Occipital lobe (tissue), 2 donors: Measurements from ENCODE around the gene RALGAPA2. TPM values are rescaled to one million over a fixed set of nuclear protein-coding genes. Genes with fewer than 3 reads are reported as not detected.

ENCODE experiments used
- DNase-seq: peaks from one replicate; lab custom pipeline; 2025; lab: John Stamatoyannopoulos, UW
- total RNA-seq: library from RNA; depleted of rRNA; stranded (reverse); fragments of >200 nt; gene quantifications from one replicate; pipeline ENCODE4 v1.2.3, GENCODE V29; 2014

Gene RALGAPA2
- total RNA-seq, 1 donor from 2014 or later = 63.9 TPM

DNA sequence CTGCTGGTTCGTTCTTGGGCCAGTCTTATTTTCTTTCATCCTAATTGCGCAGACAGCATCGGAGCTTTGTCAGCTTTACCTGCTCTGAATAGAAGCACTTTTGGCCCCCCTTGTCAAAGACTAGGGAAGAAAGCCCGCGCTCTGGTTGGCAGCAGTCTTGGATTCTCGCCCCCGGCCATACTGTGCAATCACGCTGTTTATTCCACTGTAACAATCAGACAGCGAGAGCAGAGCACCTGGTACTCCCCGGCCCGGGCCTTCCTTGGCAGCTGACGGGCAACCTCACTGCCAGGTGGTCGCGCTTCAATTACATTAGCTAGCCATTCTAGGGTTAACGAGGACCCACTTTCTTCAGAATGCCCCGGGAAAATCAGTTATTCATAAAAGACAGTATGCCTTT lies 272.0 kb downstream of the RALGAPA2 start:
- DNase-seq = no peak

DNA sequence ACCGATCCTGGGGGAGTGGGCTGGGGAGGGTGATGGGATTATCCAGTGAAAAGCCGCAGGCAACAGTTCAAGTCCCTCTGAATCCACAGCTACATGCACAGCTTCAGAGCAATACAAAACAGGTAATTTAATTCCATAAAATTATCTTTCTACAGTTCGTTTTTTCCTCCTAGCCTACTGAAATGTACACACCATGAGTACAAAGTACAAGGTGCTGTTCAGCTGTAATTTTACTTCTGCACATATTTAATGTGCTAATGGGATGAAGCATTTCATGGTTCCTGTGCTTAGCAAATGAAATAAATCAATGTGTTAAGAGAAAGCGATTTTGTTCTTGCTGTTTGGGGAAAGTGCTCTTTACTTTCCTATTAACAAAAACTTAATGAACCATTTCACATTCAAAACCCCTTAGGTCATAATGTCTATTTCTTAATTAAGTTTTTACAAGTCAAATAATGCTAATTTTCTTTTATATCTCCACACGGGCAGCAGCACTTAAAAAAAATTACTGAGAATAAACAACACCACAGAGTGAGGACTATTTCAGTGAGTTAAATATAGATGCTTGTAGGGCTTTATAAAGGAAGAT lies 272.7 kb downstream of the RALGAPA2 start:
- no peak for DNase-seq

DNA sequence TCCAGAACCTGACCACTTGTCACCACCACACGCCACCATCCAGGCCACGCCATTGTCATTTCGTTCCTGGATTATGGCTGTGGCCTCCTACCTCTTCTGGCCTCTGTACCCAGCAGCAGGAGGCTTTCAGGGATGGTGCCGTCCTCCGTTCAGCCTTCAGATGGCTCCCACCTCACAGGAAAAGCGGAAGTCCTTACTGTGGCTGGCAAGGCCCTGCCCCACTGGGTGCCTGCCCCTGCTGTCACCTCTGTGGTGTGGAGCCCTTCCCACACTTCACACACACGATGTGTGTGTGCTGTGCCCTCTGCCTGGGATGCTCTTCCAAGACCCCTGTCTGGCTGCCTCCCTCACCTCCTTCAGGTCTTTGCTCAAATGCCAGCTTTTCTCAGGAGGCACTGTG lies 275.1 kb downstream of the RALGAPA2 start:
- DNase-seq = no peak

DNA sequence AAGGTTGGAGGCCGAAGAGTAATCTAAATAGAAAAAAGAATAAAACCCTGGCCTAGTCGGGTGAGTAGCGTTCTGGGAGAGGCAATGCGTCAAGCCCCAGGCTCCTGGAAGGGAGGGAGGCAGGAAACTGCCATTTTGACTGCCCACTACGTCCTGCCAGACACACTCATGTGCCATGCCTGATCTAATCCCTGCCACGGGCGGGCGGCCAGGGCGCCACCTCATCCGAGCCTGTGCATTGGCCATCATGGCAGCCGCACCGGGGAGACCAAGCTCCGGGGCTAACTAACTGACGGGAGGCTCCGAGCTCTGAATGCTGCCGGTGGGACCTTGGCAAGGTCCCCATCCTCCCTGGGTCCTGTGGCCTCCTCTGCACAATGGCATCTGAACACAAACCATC lies 275.8 kb downstream of the RALGAPA2 start:
- DNase-seq = no peak

DNA sequence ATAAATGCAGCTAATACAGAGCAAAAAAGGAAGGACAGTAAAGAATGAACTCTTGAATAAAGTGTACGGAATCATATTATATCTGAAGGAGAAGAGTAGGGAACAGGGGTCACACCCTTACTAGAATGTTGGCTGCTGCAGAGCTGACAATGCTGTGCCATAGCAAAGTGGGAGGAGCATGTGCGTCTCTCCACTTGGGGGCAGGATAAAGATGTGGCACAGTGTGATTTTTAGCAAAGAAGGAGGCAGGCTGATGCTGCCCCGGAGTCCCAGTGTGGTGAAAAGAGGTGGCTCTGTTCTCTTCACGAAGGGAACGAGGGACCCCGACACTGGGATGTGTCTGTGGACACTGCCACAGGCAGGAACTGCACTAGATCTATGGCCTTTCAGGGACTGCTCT lies 277.0 kb downstream of the RALGAPA2 start:
- DNase-seq = no peak

DNA sequence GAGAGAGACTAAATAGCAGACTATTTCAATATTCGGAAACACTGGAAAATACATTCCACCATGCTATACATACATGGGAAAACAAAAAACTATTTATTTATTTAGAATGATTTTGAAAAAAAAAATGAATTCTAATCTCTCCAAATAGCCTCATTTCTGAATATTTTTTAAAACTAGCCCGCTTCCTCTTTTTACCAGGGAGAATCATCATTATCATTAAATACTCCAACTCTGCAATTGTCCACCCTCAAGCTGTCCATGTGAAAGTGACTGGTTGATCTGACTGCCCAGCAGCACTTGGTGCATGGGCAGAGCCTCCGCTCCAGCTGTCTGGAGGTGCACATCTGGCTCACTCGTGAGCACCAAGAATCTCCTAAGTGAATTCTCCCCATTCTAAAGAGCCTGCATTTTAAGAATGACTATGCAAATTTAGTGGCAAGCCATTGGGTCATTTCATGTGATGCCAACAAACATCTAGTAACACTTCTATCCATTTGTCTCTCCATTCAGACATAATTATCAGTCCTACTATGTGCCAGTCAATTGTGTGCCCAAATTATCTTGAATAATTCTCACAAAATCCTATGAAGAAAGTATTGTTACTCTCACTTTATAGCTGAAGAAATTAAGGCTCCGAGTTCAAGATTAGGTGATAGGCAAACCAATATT lies 279.7 kb downstream of the RALGAPA2 start:
- no peak for DNase-seq

DNA sequence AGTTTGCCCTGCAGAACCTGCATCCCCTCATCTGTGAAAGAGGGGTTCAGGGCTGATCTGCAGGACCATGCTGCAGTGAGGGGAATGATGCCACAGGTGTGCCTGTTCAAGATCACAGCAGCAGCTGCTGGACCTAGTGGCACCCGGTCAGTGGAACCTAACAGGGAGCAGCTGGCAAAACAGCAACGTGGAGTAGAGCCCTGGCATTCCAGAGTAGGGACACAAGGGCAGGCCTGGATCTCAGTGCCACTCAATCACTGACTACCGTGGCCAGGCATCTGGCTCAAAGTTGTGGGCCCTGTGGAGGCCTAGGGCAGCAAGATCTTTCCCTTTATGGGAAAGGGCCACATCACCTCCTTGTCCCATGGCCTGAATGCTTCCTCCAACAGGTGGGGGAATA lies 282.4 kb downstream of the RALGAPA2 start:
- no peak for DNase-seq

DNA sequence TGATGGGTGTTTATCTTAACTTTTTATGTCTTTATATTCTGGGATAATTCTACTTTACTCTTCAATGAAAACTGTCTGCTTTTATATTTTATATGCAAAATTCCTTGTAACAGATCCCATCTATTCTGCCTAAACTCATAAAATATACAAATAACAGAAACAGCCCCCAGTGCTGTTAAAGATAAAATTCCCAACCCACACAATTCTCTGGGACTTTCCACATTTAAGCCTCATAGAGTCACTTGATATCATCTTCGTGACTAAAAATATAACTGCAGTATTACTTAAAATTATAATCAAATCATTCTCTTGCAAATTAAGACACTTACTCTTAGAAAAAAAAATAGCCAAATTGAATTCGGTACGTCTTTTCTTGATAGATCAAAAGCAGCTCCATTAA lies 284.4 kb downstream of the RALGAPA2 start:
- no peak for DNase-seq

DNA sequence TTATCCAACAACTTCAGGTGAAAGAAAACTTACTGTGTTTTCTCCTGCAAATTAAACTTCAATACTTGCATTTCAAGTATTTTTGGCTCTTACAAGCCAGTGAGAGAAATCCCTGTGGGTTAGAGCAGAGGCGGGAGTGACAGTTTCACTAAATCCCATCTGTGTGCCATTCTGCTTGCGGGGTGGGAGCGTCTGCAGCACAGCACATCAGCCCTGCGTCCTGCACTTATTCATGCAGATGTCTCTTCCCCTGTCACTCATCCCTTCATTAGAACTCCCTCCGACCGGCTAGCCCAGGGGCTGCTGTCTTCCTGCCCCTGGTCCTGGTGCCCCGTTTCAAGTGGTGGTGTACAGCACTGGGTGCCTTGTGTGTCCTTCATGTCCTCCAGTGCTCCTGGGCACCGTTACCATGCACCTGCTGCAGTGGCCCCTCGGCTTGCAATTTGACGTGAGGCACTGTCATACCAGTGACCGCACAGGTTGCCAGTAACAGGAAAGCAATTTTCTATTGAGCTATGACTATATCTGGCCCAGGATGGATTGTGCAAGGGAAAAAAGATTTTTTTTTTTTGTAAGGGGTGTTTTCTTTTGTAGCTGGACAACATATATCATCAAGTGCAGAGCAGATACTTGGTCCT lies 285.1 kb downstream of the RALGAPA2 start:
- peak; percentile 12 for DNase-seq

DNA sequence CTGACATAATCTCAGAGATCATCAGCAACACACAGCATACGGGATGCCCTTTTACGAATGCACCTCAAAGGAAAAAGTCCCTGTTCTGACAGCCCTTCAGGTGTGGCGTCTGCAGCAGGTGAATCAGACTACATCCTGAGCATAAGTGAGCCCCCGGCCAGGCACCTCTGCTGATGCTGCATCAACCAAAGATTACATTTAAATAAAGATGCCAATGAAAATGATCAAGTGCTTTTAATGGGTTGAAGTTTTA lies 285.9 kb downstream of the RALGAPA2 start:
- DNase-seq = no peak

DNA sequence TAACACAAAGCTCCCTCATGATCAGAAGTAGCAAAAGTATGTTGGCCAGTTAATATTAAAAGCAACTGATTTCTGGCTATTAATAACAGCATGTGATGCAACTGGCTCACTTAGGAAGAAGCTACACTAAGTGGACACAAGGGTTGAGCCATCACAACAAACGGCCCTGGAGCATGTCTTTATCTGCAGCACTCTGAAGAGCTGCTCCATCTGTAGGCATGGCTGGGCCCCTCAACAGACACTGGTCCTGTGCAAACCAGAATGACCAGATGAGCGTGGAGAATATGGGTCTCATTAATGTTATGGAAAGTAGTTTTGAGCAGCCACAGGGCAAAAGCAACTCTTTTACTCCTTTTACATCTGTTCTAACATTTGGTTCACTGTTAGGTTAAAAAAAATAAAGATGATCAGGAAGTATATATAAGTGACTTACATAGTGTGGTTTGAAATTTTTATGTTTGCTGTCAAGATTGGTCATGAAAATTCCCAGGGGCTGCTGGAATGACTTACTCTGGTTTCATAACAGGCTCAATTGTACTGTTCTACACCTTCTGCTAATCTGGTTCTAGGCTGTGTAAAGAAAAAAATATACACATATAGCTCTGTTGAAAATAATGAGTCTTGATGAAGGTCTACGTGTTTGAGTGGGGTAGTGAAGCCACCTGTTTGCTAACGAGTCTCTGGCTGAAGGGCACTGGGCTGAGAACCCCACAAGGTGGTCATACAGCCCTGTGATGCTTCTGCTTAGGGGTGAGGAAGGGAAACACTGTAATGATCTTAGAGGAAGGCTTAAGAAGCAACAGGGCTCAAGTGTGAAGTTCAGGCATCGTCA lies 286.4 kb downstream of the RALGAPA2 start:
- DNase-seq = no peak

DNA sequence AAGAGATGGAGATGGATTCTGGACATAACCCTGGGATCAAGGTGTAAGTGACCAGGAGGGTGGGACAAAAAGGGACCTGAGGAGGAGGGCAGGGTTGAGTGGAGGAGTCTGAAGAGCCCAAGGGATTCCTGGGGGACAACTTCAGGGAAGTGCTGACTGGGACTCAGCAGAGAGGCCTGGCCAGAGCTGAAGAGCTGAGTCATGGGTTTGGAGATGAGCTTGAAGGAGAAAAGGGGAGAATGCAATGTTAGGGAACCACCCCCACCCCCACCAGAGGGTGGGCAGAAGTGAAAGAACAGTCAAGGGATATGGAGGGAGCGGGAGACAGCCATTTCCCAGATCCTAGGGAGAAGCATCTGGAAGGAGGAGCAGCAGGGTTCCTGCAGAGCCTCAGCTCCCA lies 289.3 kb downstream of the RALGAPA2 start:
- DNase-seq = no peak

DNA sequence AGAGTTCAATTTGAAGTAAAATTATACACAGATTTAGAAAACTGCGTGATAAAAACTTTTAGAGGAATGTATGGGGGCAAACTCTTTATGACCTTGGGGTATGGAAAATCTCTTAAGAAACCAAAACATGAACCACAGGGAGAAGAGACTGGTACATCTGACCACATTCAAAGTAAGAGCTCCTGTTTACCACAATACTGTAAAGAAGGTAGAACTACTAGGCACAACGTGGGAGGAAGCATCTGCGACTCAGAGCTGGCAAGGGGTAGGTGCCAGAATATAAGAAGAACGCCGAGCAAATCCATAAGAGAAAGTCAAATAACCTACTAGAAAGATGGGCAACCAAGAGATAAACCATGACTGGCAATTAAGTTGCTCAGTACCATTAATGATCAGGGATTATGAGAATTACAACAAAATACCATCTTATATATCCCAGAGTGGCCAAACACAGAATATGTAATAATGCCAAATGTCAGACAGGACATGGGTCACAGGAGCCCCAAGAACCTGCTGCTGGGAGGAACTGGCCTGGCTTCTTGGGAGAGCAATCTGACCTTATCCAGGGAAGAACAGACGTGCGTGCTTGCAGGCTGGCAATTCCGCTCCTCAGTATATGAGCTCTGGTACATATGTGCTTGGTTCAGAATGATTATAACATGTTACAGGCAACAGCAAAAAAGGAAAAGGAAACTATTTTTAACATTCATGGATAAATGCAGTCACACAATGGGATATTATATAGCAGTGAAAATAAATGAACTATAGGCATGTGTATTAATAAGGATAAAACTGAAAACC lies 294.4 kb downstream of the RALGAPA2 start:
- DNase-seq = no peak

DNA sequence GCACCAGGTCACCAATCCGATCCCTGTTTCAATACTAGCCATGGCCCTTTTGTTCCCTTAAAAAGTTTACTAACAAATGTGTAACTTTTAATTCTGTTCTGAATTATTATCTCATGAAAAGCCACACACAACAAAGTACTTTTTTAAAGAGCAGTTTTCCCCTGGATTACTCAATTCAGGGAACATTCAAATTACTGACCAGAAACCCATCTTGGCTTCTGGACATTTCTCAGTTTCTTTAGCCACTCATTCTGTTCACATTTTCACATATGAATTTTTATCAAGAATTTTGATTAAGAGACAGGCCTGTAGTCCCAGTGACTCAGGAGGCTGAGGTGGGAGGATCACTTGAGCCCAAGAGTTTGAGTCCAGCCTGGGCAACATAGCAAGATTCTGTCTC lies 297.1 kb downstream of the RALGAPA2 start:
- no peak for DNase-seq

DNA sequence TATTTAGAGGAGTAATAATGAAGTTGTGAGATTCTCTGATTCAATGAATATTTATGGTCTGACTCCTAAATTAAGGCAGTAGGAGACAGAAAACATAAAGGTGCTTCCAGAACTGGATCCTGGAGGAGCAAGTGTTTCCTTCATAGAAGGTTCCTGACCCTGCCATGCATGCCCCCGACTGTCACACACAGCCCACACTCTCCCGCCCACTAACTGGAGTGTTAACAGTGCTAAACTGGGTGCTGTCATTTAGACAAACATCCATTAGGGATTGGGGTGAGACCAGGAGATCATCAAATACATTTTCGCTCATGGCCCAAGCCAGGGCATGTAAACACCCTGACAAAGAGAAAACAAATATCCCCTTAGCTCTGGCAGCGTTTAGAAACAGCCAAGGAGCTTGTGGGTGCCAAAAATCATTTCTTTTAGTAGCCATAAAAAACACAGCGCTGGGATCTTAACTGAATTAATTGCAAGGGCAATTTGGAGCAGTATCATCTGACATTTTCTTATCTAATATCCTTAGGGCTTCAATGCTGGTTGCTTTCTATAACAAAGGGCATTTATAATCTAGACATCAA lies 297.7 kb downstream of the RALGAPA2 start:
- DNase-seq = no peak

DNA sequence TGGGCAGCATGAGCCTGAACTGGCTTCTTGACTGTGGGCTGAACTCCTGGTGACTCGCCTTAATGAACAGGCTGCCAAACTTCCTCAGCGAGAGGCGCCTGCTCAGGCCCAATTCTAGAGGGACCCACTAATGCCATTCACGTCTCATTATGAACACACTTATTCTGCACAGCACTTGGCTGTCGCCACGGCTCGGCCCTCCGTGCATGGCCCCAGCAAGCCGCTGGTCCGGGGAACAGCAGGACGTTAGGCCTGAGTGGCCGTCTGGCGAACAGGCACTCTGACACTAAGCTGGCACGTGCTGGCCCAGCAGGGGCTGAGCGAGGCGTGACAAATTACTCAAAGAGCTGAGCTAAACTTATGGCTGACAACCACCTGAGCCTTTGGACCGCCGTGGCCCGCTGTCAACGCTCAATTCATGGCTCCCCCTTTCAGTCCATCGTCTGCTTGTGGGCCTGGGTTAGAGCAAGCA lies 298.6 kb downstream of the RALGAPA2 start:
- DNase-seq = peak; percentile 3

DNA sequence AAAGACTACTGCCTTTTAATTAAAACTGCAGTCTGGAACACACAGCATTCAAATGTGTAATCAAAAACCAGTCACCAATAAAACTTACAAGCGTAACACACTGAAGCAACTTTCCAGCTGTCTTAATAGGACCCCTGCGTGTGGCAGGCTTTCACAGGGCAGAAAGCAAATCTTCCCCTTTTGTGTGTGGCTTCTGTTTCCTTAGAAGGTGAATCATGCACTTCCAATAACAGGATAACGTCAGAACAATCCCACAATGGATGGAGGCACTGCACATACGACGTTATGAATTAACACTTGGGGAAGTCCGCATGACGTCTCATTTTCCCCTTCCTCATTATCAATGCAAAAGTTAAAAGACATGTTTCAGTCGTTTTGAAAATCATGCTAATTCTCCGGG lies 299.7 kb downstream of the RALGAPA2 start:
- DNase-seq = no peak

DNA sequence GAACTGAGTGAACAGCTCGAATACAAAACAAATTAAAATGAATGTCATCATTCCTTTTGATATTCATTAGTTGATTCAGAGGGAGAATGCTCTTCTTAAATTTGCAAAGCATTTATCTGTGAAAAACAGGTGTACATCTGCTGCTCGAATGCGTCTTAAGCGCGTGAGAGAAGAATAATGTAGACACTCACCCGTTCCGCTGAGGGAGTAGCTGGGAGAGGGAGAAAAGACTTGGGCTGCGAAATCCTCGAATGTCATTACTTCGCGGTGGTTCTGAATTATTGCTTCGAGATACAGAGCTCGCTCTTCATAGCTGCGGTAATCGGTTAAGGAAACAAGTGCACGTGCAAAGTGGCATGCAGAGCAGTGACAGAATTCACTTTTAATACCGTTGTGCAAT lies 300.6 kb downstream of the RALGAPA2 start:
- no peak for DNase-seq

DNA sequence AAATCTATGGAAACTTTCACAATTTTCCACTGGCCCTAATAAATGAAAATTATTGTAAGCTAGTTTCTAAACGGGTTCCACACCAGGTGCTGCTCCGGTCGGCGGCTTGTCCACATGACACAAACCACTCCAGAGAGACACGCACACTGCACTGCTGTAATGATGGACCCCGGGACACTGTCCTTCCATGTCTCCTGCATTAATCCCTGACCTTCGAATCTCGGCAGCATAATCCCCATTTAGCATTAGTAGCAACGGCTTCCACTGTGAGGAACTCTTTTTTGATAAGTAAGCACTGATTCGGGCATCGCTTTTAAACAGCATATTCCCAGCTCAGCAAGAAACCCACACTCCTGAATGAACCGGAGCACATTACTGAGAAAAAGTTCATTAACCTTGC lies 301.0 kb downstream of the RALGAPA2 start:
- DNase-seq = no peak

DNA sequence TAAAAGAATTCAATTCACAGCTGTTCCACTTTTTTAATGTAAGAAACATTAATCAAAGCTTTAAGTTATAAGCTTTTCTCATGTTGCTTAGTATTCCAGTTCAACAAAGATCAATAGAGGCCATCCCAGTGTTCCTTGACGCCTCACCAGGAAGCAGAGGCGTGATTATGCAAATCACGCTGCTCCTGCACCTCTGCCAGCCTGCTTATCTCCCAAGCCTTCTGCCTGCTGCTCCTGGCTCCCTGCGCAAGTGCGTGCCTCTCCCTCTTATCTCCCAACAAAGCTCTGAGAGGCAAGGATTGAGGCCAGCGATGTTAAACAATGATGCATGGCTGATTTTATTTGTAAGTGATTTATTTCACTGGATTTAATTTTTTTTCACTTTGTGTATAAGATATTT lies 301.8 kb downstream of the RALGAPA2 start:
- DNase-seq = peak; percentile 31

DNA sequence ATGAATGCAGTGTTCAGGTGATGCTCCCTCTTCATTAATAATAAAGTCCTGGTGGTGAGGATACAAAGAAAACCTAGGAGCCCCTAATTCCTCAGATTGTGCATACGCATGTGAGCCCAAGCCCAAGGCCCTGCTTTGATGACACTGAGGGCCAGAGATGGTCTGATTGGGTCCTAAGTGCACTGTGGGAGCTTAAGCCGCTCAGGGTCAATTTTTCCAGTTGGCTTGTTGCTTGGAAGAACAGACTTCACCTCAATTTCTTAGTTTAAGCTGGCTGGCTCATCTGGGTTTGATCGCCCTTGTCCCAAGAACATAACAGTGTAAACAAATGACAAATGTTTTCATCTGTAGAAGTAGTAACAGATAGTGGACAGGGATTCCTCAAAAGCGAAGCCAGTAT lies 303.1 kb downstream of the RALGAPA2 start:
- DNase-seq = no peak
